KOPT-K1 (cell line): ENCODE data around the gene SLC25A31.

Experiments used
- H3K27ac ChIP-seq: fragments of 200-600 bp; sonication (generic); 2 replicates; pipeline ENCODE4 v1.5.1; 2016; ENCODE audit warnings: antibody characterized with exemption, mild to moderate bottlenecking, low read depth, low read length; ENCODE audit not compliant: poor library complexity, severe bottlenecking
- H3K36me3 ChIP-seq: fragments of 200-600 bp; sonication (generic); 2 replicates; pipeline ENCODE4 v1.5.1; 2017; ENCODE audit warnings: antibody characterized with exemption, mild to moderate bottlenecking, low read length, moderate library complexity; ENCODE audit not compliant: insufficient read depth
- H3K9me3 ChIP-seq: fragments of 200-600 bp; sonication (generic); 2 replicates; pipeline ENCODE4 v1.5.1; 2017; ENCODE audit warnings: antibody characterized with exemption, low read length, mild to moderate bottlenecking; ENCODE audit not compliant: insufficient read depth, poor library complexity, severe bottlenecking

Gene SLC25A31

GRCh38 chr4:127783955-127784770, 54.0 kb downstream of the SLC25A31 start:
- Histone ChIP-seq H3K9me3 (no peaks in the 10 kb centered on the region), H3K27ac (no peak overlapping the region), H3K36me3 (no peaks in the 10 kb centered on the region)

DNA sequence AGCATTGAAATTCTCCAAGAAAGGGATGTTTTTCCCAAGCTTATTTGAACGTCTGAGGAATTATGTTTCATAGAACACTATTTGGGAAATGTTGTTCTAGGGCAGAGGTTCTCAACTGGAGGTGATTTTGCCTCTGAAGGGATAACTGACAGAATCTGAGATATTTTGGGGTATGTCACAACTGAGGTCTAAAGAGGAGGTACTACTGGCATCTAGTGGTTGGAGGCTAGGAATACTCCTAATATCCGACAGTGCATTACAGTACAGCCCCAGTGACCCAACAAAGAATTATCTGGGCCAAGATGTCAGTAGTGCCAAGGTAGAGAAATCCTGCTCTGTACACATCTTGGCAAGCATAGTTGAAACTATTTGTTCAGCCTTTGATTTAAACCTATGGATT, 58.3 kb downstream of the SLC25A31 start:
- H3K27ac ChIP-seq: no peak overlapping the region
- H3K36me3 ChIP-seq: no peaks in the 10 kb centered on the region
- H3K9me3 ChIP-seq: no peaks in the 10 kb centered on the region

DNA sequence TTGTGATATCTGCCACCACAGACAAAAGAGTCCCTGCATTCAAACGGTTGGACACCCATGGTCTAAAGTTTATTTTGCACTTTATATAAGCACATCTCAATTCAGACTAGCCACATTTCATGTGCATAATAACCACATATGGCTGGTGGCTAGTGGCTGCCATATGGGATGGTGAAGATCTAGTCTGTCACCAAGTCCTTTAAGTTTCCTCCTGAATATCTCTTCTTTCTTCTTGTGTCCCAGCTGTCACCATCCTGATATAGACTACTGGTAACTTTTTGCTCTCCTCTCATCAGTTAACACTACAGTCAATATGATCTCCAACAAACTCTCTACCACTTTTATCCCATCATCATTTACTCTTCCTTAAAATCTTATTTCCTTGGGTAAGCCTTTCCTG, 61.2 kb downstream of the SLC25A31 start:
- Histone ChIP-seq H3K27ac (no peak overlapping the region), H3K36me3 (peaks cover 2% of the 10 kb centered on the region), H3K9me3 (no peaks in the 10 kb centered on the region)

DNA sequence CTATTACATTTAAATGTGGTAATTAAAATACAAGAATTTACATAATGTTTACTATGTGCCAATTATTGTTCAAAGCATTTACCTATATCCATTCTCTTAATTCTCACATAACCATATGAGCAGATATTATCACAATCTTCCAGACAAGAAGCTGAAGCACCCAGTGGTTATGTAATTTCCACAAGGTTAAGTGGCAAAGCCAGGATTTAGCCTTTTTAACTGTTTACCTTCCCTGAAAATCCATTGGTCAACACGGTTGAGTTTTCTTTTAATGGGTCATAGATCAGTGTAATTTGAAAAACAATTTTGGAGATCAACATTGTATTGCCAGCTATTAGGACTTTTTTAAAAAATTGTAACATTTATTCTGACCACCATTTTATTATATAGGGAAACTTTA, 63.3 kb downstream of the SLC25A31 start:
- no peak overlapping the region for H3K27ac ChIP-seq
- no peaks in the 10 kb centered on the region for H3K9me3 ChIP-seq
- H3K36me3 ChIP-seq: peaks cover 5% of the 10 kb centered on the region

GRCh38 chr4:127799711-127800110, 69.5 kb downstream of the SLC25A31 start:
- Histone ChIP-seq H3K27ac (no peak overlapping the region), H3K36me3 (peaks cover 18% of the 10 kb centered on the region), H3K9me3 (no peaks in the 10 kb centered on the region)

- H3K36me3 ChIP-seq: peaks cover 21% of the 10 kb centered on the region
Observed at GRCh38 chr4:127809173-127809800, 79.1 kb downstream of the SLC25A31 start.

DNA sequence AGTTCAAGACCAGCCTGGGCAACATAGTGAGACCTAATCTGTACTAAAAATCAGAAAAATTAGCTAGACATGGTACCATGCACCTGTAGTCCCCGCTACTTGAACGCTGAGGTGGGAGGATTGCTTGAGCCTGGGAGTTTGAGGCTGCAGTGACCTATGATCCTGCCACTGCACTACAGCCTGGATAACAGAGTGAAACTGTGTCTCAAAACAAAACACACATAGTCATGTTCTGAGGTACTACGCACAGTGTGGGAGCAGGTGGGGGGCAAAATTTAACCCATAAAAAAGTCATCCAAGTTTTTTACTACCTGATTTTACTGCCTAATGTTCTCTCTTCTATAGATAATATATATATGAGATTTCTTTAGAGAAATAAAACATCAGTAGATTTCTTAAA, 80.4 kb downstream of the SLC25A31 start:
- peaks cover 18% of the 10 kb centered on the region for H3K36me3 ChIP-seq
- no peak overlapping the region for H3K27ac ChIP-seq
- H3K9me3 ChIP-seq: no peaks in the 10 kb centered on the region

More at GRCh38 chr4:127809173-127809800, 79.1 kb downstream of the SLC25A31 start:
- Histone ChIP-seq H3K27ac (no peak overlapping the region), H3K9me3 (no peaks in the 10 kb centered on the region)

DNA sequence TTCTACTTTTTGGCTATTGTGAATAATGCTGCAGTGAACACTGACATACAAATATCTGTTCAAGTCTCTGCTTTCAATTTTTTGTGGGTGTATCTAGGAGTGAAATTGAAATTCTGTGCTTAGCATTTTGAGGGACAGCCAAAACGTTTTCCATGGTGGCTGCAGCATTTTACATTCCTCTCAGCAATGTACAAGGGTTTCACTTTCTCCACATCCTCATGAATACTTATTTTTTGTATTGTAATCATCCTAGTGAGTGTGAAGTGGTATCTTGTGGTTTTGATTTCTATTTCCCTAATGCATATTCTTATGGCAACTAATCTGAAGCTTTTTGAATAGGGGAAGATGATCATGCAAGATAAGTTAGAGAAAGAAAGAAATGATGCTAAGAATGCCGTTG, 92.2 kb downstream of the SLC25A31 start:
- Histone ChIP-seq H3K9me3 (no peaks in the 10 kb centered on the region), H3K27ac (no peak overlapping the region), H3K36me3 (peaks cover 27% of the 10 kb centered on the region)
